Fibroblast of skin of right biceps (primary cell): ENCODE results near the gene SLC35A2.

Source experiments
- DNase-seq: peaks from one replicate; pipeline ENCODE4 v3.0.0-alpha.2; 2013

SLC35A2 gene

DNA sequence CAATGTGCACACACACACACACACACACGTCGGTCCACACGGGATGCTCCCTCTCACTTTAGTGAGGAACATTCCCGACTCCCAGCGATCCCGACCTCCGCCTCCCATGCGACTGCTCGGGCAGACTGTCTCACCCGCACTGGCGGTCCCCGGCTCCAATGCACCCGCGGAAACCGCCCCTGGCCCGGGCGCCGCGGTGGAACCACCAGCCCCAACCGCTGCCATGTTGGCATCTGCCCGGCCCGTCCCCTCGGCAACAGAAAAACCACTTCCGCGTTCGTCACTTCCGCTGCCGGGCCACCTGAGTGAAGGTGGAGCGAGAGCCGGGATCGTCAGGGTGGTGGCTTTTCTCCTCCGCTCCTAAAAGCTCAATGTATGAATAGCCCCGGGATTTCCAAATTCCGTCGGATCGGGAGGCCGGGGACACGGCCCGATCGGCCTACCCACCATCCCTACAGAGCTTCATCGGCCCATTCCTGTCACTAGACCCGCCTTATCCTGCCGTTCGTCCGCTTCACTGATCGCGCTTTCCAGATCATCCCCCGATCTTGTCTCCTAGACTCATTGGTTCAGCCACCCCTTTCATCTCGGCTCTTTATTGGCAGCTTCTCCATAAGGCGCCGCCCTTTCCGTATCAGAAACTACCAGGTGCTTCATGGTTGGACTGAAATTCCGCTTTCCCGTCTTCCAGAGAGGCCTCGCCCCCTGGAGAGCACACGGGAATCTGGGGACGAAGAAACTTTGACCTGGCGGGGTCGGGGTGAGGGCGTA is at the start of gene SLC35A2:
Gene SLC35A2, minus strand, starts transcription at position 235 of the 771 bp plus-strand sequence. Its CDS starts 10 bp downstream, at position 225.
- peak; percentile 67 for DNase-seq

DNA sequence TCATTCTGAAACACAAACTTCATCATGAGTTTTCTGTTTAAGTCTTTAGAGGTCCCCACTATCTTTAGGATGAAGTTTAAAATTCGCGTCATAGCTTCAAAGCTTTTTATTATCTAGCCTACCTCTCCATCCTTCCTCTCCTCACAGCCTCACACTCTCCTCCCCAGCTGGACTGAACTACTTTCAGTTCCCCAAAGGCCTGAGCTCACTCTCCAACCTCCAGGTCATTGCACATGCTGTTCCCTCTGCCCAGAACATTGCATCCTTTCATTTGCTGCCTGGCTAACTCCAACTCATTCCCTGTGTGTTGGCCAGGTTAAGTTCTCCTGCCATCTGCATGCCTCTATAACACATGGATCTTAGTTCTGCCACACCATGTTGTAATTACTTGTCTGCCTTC is 48.8 kb upstream of the SLC35A2 start:
- DNase-seq: no peak

DNA sequence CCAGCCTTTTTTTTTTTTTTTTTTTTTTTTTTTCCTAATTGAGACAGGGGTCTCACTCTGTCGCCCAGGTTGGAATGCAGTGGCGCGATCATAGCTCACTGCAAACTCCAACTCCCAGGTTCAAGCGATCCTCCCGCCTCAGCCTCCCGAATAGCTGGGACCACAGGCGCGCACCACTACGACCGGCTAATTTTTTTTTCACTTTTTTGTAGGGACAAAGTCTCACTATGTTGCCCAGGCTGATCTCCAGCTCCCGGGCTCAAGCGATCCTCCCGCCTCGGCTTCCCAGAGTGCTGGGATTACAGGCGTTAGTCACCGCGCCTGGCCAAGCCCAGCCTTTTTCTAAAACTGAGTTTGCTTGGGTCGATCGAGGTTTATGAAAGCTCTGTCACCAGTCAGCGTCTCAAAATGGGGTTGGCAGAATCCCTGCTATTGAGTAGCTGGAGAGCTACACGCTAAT is 47.2 kb upstream of the SLC35A2 start:
- peak; percentile 67 for DNase-seq

DNA sequence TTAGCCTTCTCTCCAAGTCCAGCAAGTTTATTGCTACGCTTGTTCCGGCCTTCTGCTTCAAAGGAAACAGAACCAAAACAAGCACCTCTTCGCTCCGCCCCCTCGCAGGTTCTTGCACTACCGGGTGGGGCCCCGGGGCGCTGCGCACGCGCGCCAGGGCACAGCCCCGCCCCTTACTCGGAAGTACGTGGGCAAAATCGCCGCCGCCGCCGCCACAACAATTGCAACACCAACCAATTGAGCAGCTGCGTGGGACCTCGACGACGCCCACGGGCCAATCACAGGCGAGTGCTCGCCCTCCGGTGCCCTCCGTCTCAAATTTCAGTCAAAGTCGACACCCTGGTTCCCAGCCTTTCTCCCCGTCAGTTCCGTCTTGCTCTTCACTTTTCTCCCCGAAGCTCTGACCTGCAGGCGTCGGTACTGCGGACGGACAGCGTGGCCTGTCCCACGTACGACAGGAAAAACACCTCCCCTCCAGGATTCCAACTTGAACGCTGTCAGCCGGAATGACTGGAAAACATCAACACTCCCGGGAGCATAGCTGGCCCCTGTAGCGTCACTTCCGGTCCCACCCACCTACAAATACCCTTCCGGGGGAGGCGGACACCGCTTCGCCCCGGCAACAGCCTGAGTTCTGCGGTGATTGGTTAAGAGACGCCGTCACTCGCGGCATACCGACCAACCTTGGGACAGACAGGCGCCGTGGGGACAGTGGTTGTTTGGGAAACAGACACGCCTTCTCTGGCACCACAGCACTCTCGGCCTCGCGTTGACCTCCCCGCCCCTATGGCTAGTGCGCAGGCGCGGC is 46.6 kb upstream of the SLC35A2 start:
- DNase-seq: peak; percentile 98

DNA sequence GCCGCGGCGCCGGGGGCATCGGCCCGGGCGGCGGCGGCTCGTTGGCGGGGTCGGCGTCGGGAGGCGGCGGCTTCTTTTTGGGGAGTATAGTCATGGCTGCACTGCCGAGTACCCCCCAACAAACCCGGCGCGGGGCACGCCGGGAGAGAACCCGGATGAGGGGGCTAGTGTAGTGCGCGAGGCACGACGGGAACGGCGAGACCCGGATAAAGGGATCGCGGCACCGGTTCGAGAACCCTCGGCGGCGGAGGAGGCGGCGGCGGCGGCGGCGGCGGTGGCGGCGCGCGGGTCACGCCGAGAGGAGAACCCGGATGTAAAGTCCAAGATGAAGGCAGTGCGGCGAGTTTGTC is 46.0 kb upstream of the SLC35A2 start, which contains the start of gene OTUD5:
Gene OTUD5, minus strand, starts transcription at position 131 of the 350 bp plus-strand sequence. Its CDS starts 37 bp downstream, at position 94.
- DNase-seq: peak; percentile 73

DNA sequence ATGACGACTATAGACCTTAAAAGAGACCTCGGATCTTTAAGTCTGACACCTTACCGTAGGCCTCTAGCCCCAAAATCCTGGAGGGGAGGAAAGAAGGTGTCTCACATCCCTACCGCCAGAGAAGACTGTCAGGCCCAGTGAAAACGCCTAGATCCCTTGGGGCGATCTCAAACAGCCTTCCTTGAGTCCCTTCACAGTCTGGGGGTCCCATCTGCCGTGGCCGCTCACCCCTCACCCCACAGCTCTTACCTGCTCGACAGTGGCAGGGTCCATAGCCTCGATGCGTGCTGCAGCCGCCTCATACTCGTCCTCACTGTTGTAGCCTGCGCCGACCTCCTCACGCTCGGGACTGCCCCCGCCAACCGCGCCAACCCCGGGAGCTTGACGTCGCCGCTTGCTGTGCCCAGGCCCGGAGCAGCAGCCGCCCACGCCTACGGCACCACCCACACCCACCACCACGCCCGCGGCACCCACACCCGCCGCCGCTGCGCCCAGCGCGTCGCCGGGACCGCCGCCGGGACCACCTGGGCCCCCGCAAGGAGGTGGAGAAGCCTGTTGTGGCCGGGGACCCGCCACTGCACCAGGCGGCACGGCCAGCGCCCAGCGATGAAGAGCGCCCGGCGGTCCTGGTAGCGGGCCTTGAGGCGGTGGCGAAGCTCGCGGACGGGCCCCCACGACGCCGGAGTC is 45.4 kb upstream of the SLC35A2 start:
- no peak for DNase-seq

DNA sequence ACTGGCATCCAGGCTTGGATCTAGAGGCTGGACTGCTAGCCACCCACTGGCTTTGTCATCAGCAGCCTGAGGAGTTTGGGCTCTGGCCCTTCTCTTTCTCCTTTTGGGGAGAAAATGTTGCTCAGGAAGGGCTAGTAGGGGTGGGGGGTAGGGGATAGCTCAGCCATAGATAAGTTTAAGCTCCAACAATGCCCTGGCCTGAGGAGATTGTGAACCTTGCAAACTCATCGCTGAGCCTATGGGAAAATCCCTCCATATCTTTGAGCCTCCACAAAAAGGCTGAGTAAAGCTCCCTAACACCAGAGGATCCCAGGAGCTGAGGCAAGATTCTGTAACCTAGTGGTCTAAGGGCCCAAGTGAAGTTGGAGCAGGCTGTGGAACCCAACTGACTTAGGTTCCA is 37.1 kb upstream of the SLC35A2 start:
- DNase-seq: no peak

DNA sequence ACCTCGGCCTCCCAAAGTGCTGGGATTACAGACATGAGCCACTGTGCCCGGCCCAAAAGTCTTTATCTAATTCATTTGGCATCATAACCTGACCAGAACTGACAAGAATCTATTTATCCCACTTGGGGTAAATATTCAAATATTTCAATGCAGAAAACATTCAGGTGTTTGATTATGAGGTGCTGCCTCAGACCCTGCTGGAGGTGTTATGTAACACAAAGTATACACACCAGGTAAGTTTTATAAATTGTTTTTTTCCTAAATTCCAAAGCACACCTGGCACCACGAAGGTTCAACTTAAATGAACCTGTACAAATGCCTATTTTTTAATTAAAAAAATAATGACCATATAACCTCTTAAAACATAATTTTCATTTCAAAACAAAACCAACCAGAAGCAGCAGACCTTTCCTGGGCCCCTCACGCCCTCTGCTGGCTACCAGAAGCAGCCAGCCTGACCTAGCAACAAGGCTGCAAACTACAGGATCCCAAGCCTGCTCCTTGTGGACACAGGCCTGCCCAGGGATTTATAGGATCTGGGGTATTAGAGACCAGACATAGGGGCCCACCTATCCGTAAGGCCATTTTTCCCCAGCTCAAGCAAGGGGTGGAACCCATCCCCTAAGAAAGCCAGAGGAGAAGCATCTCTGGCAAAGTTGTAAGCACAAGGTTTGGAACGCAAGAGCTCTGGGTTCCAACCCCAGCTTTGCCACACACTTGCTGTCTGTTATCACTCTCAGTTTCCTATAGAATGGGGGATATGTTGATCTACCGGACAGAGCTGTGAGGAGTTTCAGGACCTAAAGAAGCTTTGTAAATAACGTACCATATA is 34.3 kb upstream of the SLC35A2 start:
- DNase-seq: peak; percentile 35

DNA sequence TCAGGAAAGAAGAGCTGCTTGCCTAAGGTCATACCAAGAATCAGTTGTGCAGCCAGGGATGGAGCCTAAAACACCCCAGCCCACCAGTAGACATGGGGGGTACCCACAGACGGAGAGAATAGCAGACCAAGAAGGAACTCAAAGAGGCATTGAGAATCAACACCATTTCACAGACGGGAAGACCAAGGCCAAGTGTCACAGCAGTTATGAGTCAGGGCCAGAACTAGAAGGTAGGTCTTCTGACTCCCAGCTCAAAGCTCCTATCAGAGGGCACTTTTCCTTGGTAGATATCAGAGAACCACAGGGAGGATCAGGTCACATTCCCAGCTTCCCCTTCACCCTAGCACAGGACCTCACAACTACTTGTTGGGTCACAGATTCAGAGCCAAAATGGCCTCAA is 31.4 kb upstream of the SLC35A2 start:
- no peak for DNase-seq

DNA sequence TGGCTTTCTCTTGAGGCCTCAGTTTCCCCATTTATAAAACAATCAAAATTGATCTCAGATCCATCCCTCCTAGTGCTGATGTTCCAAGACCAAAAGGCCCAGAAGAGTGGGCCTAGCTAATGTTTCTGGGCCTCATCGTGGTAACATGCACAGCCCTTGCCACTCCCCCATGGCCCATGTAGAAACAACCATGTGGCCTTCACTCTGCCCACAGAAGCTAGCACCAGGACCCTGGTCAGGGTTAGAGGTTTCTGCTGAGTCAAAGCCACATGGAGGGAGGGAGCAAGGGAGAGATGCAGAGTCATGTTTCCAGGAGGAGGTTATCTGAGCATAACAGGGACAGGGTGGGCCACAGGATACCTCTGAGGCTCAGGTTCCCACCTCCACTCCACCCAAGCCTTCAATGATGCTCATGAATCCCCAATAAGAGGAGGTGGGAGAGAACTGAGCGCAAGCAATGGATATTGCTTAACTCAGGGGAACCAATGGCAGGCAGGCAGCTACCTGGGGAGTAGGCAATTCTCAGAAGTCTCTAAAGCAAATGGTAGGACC is 29.0 kb upstream of the SLC35A2 start:
- no peak for DNase-seq

DNA sequence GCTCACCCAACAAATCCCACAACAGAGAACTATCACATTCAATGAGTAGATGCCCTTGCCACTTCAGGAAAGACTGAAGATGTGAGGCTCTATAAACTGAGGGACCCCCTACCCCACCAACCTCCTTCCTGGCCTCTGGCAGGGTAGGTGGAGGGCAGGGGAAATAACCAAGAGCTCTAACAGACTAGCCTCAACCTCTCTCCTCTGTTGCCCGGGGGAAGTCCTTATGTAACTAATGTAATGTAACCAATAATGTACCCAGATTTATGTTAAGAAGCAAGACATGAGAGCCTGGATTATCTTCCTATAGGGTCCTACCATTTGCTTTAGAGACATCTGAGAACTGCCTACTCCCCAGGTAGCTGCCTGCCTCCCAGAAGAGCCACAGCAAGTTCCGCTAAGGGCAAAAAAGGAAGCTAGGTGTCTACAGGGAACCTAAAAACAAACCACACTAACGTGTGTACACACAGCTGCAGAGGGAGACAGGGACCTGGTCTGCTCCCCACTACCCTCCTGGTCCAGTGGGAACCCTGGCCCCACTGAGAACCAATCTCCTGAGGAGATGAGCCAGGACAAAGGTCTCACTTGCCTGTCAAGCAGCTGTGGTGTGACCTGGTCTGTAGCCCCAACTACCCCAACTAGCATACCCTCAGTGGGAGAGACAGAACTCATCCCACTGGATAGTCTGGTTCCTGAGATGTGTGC is 28.2 kb upstream of the SLC35A2 start:
- no peak for DNase-seq

DNA sequence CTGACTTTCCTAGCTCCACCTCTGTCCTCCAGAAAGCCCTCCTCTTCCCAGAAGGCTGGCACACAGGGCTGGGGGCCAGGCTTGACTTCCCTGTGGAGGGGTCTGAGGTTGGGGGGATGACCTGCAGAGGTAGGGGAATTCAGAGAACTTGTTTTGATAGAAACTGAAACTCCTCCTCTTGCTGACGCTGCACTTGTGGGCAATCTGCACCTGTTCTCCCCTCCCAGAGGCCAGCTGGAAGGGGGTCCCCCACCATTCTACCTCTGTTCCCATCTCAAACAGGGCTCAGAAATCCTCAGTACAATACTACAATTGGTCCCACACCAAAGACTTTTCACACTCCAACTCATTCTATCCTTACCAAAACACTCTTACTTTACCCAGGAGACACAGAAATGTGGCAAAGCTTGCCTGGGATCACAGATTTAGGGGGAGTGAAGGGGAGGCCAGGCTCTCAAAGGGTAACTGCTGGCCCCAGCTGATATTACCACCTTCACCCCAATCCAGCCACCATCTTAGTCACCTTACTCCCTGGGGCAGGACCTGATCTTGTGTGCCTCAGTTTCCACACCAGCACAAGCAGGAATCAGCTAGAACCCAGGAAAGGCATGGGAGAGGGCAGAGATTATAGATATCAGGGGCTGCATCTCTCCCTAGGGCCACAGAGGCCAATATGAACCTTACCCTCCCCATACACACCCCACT is 27.4 kb upstream of the SLC35A2 start:
- DNase-seq: no peak

DNA sequence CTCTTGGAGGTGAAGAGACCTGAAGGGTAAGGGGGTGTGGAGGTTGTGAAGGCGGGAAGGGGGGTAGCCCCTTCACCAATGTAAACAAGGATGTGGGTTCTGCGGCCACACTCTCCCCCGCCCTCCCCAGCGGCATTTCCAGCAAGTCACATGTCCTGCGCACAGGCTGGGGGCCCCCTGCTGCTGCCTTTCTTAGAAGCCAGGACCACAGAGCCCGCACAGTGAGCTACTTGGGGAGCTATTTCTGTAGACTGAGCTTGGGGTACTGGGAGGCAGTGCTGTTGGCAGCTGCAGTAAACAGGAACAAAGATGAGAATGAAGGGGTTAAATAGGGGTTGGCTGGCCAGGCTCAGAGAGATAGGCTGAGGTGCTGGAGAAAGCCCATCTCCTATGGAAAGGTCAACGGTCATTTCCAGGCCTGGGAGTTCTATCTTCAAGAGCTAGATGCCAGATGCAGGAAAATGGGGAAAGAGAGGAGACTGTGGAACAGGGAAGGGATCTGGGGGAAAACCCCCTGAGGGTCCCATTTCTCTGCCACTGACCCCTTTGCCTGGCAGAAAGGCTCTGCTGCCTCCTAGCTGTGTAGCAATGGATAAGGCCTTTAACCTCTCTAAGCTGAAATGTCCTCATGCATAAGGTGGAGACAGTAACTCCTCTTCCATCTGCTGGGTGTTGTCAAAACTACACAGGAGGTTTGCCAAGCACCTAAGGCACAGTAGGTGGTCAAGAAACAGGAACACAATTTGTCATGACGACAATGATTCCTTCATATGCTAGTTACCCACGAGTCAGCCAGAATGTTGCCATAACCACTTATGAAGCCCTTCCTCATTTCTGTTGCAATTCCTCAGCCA is 25.8 kb upstream of the SLC35A2 start:
- DNase-seq: peak; percentile 28

DNA sequence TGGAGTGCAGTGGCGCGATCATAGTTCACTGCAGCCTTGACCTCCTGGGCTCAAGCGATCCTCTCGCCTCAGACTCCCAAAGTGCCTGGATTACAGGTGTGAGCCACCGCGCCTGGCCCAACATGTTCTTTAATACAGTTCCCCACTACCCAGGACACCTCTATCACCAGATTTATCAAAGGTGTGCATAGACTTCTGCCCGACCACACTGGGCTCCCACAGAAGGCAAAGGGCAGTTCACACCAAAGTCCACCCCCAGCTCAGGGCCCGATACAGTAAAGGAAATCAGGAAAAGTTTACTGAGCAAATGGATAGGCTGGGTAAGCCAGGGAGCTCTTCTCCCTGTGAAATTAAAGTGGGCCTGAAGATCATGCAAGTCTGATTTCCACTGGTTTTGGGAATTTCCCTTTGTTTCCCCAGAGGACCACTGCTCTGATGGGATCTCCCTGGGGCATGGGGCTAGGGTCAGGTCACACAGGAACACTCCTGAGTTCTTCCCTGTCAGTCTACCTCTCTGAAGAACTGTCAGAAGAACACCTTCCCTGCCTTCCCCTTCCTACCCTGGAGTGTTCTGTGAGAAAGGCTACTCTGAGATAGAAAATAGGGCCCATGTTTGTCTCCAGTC is 25.1 kb upstream of the SLC35A2 start:
- no peak for DNase-seq

DNA sequence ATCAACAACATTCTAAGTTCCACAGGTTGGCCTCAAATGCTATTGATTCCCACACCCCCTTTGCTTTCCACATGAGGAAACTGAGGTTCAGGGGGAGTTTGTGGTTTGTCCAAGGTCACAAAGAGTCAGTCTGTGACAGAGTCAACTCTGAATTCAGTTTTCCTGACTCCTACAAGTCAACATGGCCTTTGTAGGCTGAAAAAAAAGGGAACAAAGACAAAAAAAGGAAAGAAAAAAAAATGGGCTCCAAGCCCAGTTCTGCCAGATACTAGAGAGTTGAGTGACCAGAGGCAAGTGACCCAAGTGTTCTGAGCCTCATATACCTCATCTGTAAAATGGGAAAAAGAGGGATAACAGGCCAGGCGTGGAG is 23.8 kb upstream of the SLC35A2 start:
- DNase-seq: no peak

DNA sequence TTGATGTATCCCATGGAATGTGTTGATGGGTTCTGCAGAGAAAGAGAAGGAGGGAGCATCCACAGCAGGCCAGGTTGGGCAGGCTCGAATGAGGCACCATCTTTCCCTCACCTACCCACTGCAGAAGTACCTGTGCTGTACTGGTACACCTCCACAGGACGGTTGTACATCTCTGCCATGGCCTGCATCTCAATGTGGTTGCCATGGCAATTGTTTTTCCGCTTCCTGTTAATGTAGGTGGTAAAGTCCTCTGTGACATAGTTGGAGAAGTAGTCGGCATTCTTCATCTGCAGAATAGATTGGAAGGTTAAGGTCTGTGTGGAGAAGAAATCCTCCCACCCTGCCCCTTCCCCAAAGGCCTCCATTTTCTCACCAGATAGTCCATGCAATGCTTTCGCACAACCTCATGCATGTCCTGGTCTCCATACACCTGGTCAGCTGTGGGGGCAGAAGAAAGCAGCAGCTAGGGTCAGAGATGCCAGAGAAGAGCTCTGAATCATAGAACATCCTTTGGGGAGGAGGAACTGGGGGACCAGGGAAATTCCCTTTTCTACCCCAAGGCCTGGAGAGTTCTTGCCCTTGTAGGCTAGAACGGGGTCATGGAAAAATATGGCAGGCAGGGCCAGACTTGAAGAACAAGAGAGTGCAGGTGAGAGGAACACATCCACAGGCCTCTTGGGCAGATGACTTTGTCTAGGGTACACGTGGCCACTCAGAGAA is 23.3 kb upstream of the SLC35A2 start:
- DNase-seq: no peak

DNA sequence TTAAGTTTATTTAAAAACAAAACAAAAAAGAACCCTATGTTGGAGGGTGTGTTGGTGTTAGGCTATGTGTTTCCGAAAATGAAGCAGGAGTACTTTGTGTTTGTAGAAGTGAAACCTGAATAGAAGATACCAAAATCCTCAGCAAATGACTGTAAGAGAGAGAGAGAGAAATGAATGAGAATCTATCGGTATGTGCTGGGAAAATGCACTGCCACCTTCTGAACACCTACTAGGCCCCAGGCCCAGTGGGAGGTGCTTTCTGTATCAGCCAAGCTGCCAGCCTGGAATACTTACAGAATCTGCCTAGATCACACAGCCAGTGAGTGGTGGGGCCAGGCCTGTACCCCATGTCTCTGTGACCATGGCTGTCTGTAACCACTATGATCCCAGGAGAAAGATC is 22.3 kb upstream of the SLC35A2 start:
- no peak for DNase-seq

DNA sequence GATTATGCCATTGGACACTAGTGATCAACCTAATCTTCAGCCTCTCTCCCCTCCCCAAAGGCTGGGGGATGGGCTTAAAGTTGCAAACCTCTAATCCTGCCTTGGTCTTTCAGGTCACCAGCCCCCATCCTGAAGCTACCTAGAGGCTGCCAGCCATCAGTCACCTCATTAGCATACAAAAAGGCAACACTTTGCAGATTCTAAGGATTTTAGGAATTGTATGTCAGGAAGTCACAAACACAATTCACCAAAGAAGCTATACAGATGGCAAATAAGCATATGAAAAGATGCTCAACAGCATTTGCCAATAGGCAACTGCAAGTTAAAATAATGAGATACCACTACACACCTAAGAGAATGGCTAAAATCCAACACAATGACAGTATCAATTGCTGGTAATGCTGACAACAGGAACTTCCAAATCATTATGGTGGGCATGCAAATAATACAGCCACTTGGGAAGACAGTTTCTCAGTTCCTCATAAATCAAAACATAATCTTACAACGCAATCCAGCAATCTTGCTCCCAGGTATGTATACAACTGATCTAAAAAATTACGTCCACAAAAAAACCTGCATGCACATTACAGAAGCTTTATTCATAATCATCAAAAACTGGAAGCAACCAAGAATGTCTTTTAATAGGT is 16.4 kb upstream of the SLC35A2 start:
- DNase-seq: no peak
